ENCODE results near the gene PTER. TPM values are rescaled to one million over a fixed set of nuclear protein-coding genes. Genes with fewer than 3 reads are reported as not detected.

The PTER gene
- total and polyA plus RNA-seq, 2 donors = 5.1 to 15.5 TPM

GRCh38 chr10:16490511-16490910 is 53.7 kb downstream of the PTER start:
- 97% methylated on average over 3 of the region's 3 CpGs for WGBS
- H3K4me1 ChIP-seq (ENCODE audit: control insufficient read depth in 2 of 2, insufficient read depth in 2 of 2, low read length in 2 of 2) = no peaks in the 10 kb centered on the region
- no peaks in the 10 kb centered on the region for H3K9me3 ChIP-seq (ENCODE audit: control insufficient read depth in 2 of 2, insufficient read depth in 1 of 2, low read length in 1 of 2)
- H3K36me3 ChIP-seq (ENCODE audit: control insufficient read depth in 2 of 2, insufficient read depth in 2 of 2, low read length in 1 of 2) = peaks cover 3 to 5% of the 10 kb centered on the region in 2 donors
- no peak overlapping the region for H3K4me3 ChIP-seq (ENCODE audit: low read length in 2 of 2)
- no peaks in the 10 kb centered on the region for H3K27me3 ChIP-seq (ENCODE audit: control insufficient read depth in 2 of 2, insufficient read depth in 1 of 2, low read length in 1 of 2)
- H3K27ac ChIP-seq (ENCODE audit: low read depth in 1 of 2, low read length in 1 of 2) = no peak overlapping the region
- DNase-seq (ENCODE audit: low read depth in 6 of 9, low spot score in 9 of 9) = no peak

GRCh38 chr10:16491933-16492332 is 55.1 kb downstream of the PTER start:
- Histone ChIP-seq H3K4me3 (ENCODE audit: low read length in 2 of 2) (no peak overlapping the region), H3K9me3 (ENCODE audit: control insufficient read depth in 2 of 2, insufficient read depth in 1 of 2, low read length in 1 of 2) (no peaks in the 10 kb centered on the region), H3K4me1 (ENCODE audit: control insufficient read depth in 2 of 2, insufficient read depth in 2 of 2, low read length in 2 of 2) (no peaks in the 10 kb centered on the region), H3K27ac (ENCODE audit: low read depth in 1 of 2, low read length in 1 of 2) (no peak overlapping the region), H3K36me3 (ENCODE audit: control insufficient read depth in 2 of 2, insufficient read depth in 2 of 2, low read length in 1 of 2) (peaks cover 3 to 5% of the 10 kb centered on the region in 2 donors), H3K27me3 (ENCODE audit: control insufficient read depth in 2 of 2, insufficient read depth in 1 of 2, low read length in 1 of 2) (no peaks in the 10 kb centered on the region)
- 94% methylated on average over 2 of the region's 2 CpGs for WGBS
- no peak for DNase-seq (ENCODE audit: low read depth in 6 of 9, low spot score in 9 of 9)

- no peak for DNase-seq (ENCODE audit: low read depth in 6 of 9, low spot score in 9 of 9)
- no peaks in the 10 kb centered on the region for H3K9me3 ChIP-seq (ENCODE audit: control insufficient read depth in 2 of 2, insufficient read depth in 1 of 2, low read length in 1 of 2)
- no peak overlapping the region for H3K4me3 ChIP-seq (ENCODE audit: low read length in 2 of 2)
- H3K36me3 ChIP-seq (ENCODE audit: control insufficient read depth in 2 of 2, insufficient read depth in 2 of 2, low read length in 1 of 2) = peaks cover 0 to 3% of the 10 kb centered on the region in 2 donors
- no peaks in the 10 kb centered on the region for H3K4me1 ChIP-seq (ENCODE audit: control insufficient read depth in 2 of 2, insufficient read depth in 2 of 2, low read length in 2 of 2)
- H3K27ac ChIP-seq (ENCODE audit: low read depth in 1 of 2, low read length in 1 of 2) = no peak overlapping the region
- H3K27me3 ChIP-seq (ENCODE audit: control insufficient read depth in 2 of 2, insufficient read depth in 1 of 2, low read length in 1 of 2) = no peaks in the 10 kb centered on the region
- WGBS = 88% methylated on average over 10 of the region's 10 CpGs
Measured at GRCh38 chr10:16493884-16494536, 57.2 kb downstream of the PTER start.

- DNase-seq (ENCODE audit: low read depth in 6 of 9, low spot score in 9 of 9) = no peak
- H3K36me3 ChIP-seq (ENCODE audit: control insufficient read depth in 2 of 2, insufficient read depth in 2 of 2, low read length in 1 of 2) = no peaks in the 10 kb centered on the region
- 97% methylated on average over 4 of the region's 4 CpGs for WGBS
- H3K4me1 ChIP-seq (ENCODE audit: control insufficient read depth in 2 of 2, insufficient read depth in 2 of 2, low read length in 2 of 2) = no peaks in the 10 kb centered on the region
- H3K4me3 ChIP-seq (ENCODE audit: low read length in 2 of 2) = no peak overlapping the region
- H3K27me3 ChIP-seq (ENCODE audit: control insufficient read depth in 2 of 2, insufficient read depth in 1 of 2, low read length in 1 of 2) = no peaks in the 10 kb centered on the region
- no peaks in the 10 kb centered on the region for H3K9me3 ChIP-seq (ENCODE audit: control insufficient read depth in 2 of 2, insufficient read depth in 1 of 2, low read length in 1 of 2)
- no peak overlapping the region for H3K27ac ChIP-seq (ENCODE audit: low read depth in 1 of 2, low read length in 1 of 2)
Measured at GRCh38 chr10:16497911-16498310, 61.1 kb downstream of the PTER start.

GRCh38 chr10:16505161-16505560 is 68.4 kb downstream of the PTER start:
- Histone ChIP-seq H3K4me3 (ENCODE audit: low read length in 2 of 2) (no peak overlapping the region), H3K4me1 (ENCODE audit: control insufficient read depth in 2 of 2, insufficient read depth in 2 of 2, low read length in 2 of 2) (no peaks in the 10 kb centered on the region), H3K9me3 (ENCODE audit: control insufficient read depth in 2 of 2, insufficient read depth in 1 of 2, low read length in 1 of 2) (no peaks in the 10 kb centered on the region), H3K36me3 (ENCODE audit: control insufficient read depth in 2 of 2, insufficient read depth in 2 of 2, low read length in 1 of 2) (no peaks in the 10 kb centered on the region), H3K27ac (ENCODE audit: low read depth in 1 of 2, low read length in 1 of 2) (no peak overlapping the region), H3K27me3 (ENCODE audit: control insufficient read depth in 2 of 2, insufficient read depth in 1 of 2, low read length in 1 of 2) (no peaks in the 10 kb centered on the region)
- 95% methylated on average over 1 of the region's 1 CpG for WGBS
- DNase-seq (ENCODE audit: low read depth in 6 of 9, low spot score in 9 of 9) = no peak

GRCh38 chr10:16509996-16510395 is 73.2 kb downstream of the PTER start:
- Histone ChIP-seq H3K9me3 (ENCODE audit: control insufficient read depth in 2 of 2, insufficient read depth in 1 of 2, low read length in 1 of 2) (no peaks in the 10 kb centered on the region), H3K4me3 (ENCODE audit: low read length in 2 of 2) (no peak overlapping the region), H3K36me3 (ENCODE audit: control insufficient read depth in 2 of 2, insufficient read depth in 2 of 2, low read length in 1 of 2) (no peaks in the 10 kb centered on the region), H3K4me1 (ENCODE audit: control insufficient read depth in 2 of 2, insufficient read depth in 2 of 2, low read length in 2 of 2) (no peaks in the 10 kb centered on the region), H3K27me3 (ENCODE audit: control insufficient read depth in 2 of 2, insufficient read depth in 1 of 2, low read length in 1 of 2) (no peaks in the 10 kb centered on the region), H3K27ac (ENCODE audit: low read depth in 1 of 2, low read length in 1 of 2) (no peak overlapping the region)
- WGBS = 96% methylated on average over 5 of the region's 5 CpGs
- DNase-seq (ENCODE audit: low read depth in 6 of 9, low spot score in 9 of 9) = no peak

GRCh38 chr10:16510843-16511242 is 74.0 kb downstream of the PTER start:
- Histone ChIP-seq H3K27ac (ENCODE audit: low read depth in 1 of 2, low read length in 1 of 2) (no peak overlapping the region), H3K27me3 (ENCODE audit: control insufficient read depth in 2 of 2, insufficient read depth in 1 of 2, low read length in 1 of 2) (no peaks in the 10 kb centered on the region), H3K4me1 (ENCODE audit: control insufficient read depth in 2 of 2, insufficient read depth in 2 of 2, low read length in 2 of 2) (no peaks in the 10 kb centered on the region), H3K4me3 (ENCODE audit: low read length in 2 of 2) (no peak overlapping the region), H3K36me3 (ENCODE audit: control insufficient read depth in 2 of 2, insufficient read depth in 2 of 2, low read length in 1 of 2) (no peaks in the 10 kb centered on the region), H3K9me3 (ENCODE audit: control insufficient read depth in 2 of 2, insufficient read depth in 1 of 2, low read length in 1 of 2) (no peaks in the 10 kb centered on the region)
- 97% methylated on average over 9 of the region's 9 CpGs for WGBS
- DNase-seq (ENCODE audit: low read depth in 6 of 9, low spot score in 9 of 9) = no peak

- DNase-seq (ENCODE audit: low read depth in 6 of 9, low spot score in 9 of 9) = no peak
- 92% methylated on average over 4 of the region's 4 CpGs for WGBS
- Histone ChIP-seq H3K27me3 (ENCODE audit: control insufficient read depth in 2 of 2, insufficient read depth in 1 of 2, low read length in 1 of 2) (peaks cover 27 to 47% of the 10 kb centered on the region in 2 donors), H3K27ac (ENCODE audit: low read depth in 1 of 2, low read length in 1 of 2) (no peak overlapping the region), H3K36me3 (ENCODE audit: control insufficient read depth in 2 of 2, insufficient read depth in 2 of 2, low read length in 1 of 2) (no peaks in the 10 kb centered on the region), H3K4me1 (ENCODE audit: control insufficient read depth in 2 of 2, insufficient read depth in 2 of 2, low read length in 2 of 2) (peaks cover 7 to 13% of the 10 kb centered on the region in 2 donors), H3K4me3 (ENCODE audit: low read length in 2 of 2) (no peak overlapping the region), H3K9me3 (ENCODE audit: control insufficient read depth in 2 of 2, insufficient read depth in 1 of 2, low read length in 1 of 2) (no peaks in the 10 kb centered on the region)
Measured at GRCh38 chr10:16518822-16519221, 82.0 kb downstream of the PTER start.

- H3K4me3 ChIP-seq (ENCODE audit: low read length in 2 of 2) = no peak overlapping the region
- H3K27ac ChIP-seq (ENCODE audit: low read depth in 1 of 2, low read length in 1 of 2) = no peak overlapping the region
- no peaks in the 10 kb centered on the region for H3K9me3 ChIP-seq (ENCODE audit: control insufficient read depth in 2 of 2, insufficient read depth in 1 of 2, low read length in 1 of 2)
- no peak for DNase-seq (ENCODE audit: low read depth in 6 of 9, low spot score in 9 of 9)
- peaks cover 27 to 48% of the 10 kb centered on the region in 2 donors for H3K27me3 ChIP-seq (ENCODE audit: control insufficient read depth in 2 of 2, insufficient read depth in 1 of 2, low read length in 1 of 2)
- H3K4me1 ChIP-seq (ENCODE audit: control insufficient read depth in 2 of 2, insufficient read depth in 2 of 2, low read length in 2 of 2) = peaks cover 7 to 13% of the 10 kb centered on the region in 2 donors
- H3K36me3 ChIP-seq (ENCODE audit: control insufficient read depth in 2 of 2, insufficient read depth in 2 of 2, low read length in 1 of 2) = no peaks in the 10 kb centered on the region
- 64% methylated on average over 31 of the region's 31 CpGs for WGBS
Measured at GRCh38 chr10:16519250-16519907, 82.6 kb downstream of the PTER start.

Data from thymus (tissue), 11 donors.